T-cell (primary cell): ENCODE data around the gene CASP5. TPM values are rescaled to one million over a fixed set of nuclear protein-coding genes. Genes with fewer than 3 reads are reported as not detected.
"Not testable (repeated sequence)": the region's sequence is repeated elsewhere in the genome, so short reads cannot be mapped to it uniquely, and the experiment has no call there.

Source experiments
- ATAC-seq, 4 experiments: fragments of 200-7000 bp in 3 of 4; fragments of 150-1000 bp in 1 of 4; cut with Tn5 transposase; replicated peaks in 1 of 4; 1 replicate in 3 of 4; 2 replicates in 1 of 4; pipeline ENCODE4 v1.10.0; 2021; ENCODE audit warnings: moderate library complexity in 3 of 4, mild to moderate bottlenecking in 2 of 4, moderate number of reproducible peaks in 1 of 4
- CTCF ChIA-PET, 2 donors: fragments of 300-600 bp; sonication (Branson Sonifier 250); formaldehyde crosslinking; loops; one replicate each; lab custom pipeline; 2022; ENCODE audit warnings: antibody characterized with exemption in 2 of 2; lab: Charles Lee
- POLR2A ChIA-PET, 2 donors: fragments of 300-600 bp; sonication (Branson Sonifier 250); formaldehyde crosslinking; loops; one replicate each; lab custom pipeline; 2022; ENCODE audit warnings: antibody characterized with exemption in 2 of 2; lab: Charles Lee
- DNase-seq, 35 experiments: peaks; one replicate each; pipeline versions ENCODE4 v3.0.0 to v3.0.0-alpha.2; 2013 to 2023
- H3K27ac ChIP-seq: one replicate; pipeline ENCODE4 v1.5.1; 2013; ENCODE audit warnings: low read length
- H3K27me3 ChIP-seq, 2 experiments: replicated peaks in 1 of 2; 1 replicate in 1 of 2; 2 replicates in 1 of 2; pipeline versions ENCODE4 v1.6.1 to v1.7.0; 2013; ENCODE audit warnings: low read length in 1 of 2, mixed read lengths in 1 of 2; ENCODE audit not compliant: control insufficient read depth in 2 of 2, insufficient read depth in 2 of 2; ENCODE audit errors: extremely low read depth in 1 of 2
- H3K36me3 ChIP-seq, 2 donors: 1 replicate in 1 of 2; 2 replicates in 1 of 2; pipeline versions ENCODE4 v1.6.1 to v1.7.0; 2013; ENCODE audit warnings: low read length in 1 of 2; ENCODE audit not compliant: control insufficient read depth in 2 of 2, insufficient read depth in 1 of 2; ENCODE audit errors: extremely low read depth in 1 of 2
- H3K4me1 ChIP-seq, 2 experiments: 1 replicate in 1 of 2; 2 replicates in 1 of 2; pipeline versions ENCODE4 v1.6.1 to v1.7.0; 2013; ENCODE audit warnings: low read length in 2 of 2, mixed read lengths in 1 of 2; ENCODE audit not compliant: insufficient read depth in 2 of 2, control insufficient read depth in 1 of 2; ENCODE audit errors: extremely low read depth in 1 of 2
- H3K4me3 ChIP-seq, 2 donors: 1 replicate in 1 of 2; 2 replicates in 1 of 2; pipeline versions ENCODE4 v1.5.1 to v1.7.0; 2013; ENCODE audit warnings: mild to moderate bottlenecking in 2 of 2, low read length in 1 of 2, moderate library complexity in 1 of 2; ENCODE audit not compliant: control insufficient read depth in 1 of 2; ENCODE audit errors: extremely low read depth in 1 of 2
- H3K9me3 ChIP-seq: 2 replicates; pipeline ENCODE4 v1.7.0; 2013
- H3K27ac Mint-ChIP-seq, 2 donors: one replicate each; pipeline ENCODE4 v1.8.0; 2020 to 2021; ENCODE audit warnings: mild to moderate bottlenecking in 2 of 2, mixed read lengths in 2 of 2
- H3K27me3 Mint-ChIP-seq, 2 donors: one replicate each; pipeline ENCODE4 v1.8.0; 2021 to 2022; ENCODE audit warnings: mixed read lengths in 2 of 2
- H3K36me3 Mint-ChIP-seq: one replicate; pipeline ENCODE4 v1.8.0; 2021; ENCODE audit warnings: mixed read lengths
- H3K4me1 Mint-ChIP-seq, 3 donors: one replicate each; pipeline ENCODE4 v1.8.0; 2020 to 2022; ENCODE audit warnings: mixed read lengths in 3 of 3, mild to moderate bottlenecking in 1 of 3
- H3K4me3 Mint-ChIP-seq, 3 donors: one replicate each; pipeline ENCODE4 v1.8.0; 2020 to 2022; ENCODE audit warnings: mild to moderate bottlenecking in 3 of 3, mixed read lengths in 3 of 3, moderate library complexity in 3 of 3
- H3K9me3 Mint-ChIP-seq, 3 donors: one replicate each; pipeline ENCODE4 v1.8.0; 2020 to 2022; ENCODE audit warnings: mixed read lengths in 3 of 3
- WGBS: methylation state at CpG from one replicate; pipeline ENCODE4 v1.1.5; 2013; ENCODE audit warnings: missing lambda C conversion rate; ENCODE audit not compliant: insufficient coverage; 5-methylcytosine and 5-hydroxymethylcytosine counted together
- total RNA-seq, 35 experiments: library from RNA in 6 of 35; stranded (reverse) in 6 of 35; fragments of 120-200 nt in 1 of 35; gene quantifications; one replicate each; pipeline versions ENCODE4 v1.2.1 to v1.2.4 and lab custom pipeline; 2013 to 2026

CASP5 gene
- total RNA-seq, 5 donors from 2014 or later (not counting 1 experiment from before 2014, with no cell fraction given) = 0.38 TPM; not detected in 4

DNA sequence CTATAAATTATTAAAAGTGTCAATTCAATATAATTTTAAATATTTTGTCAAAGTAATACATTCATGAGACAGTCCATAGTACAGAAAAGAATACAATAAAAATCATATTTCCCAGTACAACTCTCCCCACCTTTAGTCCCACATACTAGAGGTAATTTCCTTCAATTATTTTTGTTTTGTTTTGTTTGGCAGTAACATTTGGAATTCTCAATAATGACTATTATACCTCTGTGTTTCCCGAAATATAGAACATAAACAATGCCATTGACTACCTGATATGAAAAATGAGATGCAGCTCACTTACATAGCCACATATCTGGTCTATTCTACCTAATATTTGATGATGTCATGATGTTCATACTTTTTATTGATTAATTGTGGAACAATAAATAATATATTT is 30.2 kb downstream of the CASP5 start:
- H3K9me3 ChIP-seq = peaks cover 2% of the 10 kb centered on the region
- no peaks in the 10 kb centered on the region for H3K27me3 ChIP-seq
- Mint-ChIP-seq H3K4me3 (no peak overlapping the region), H3K9me3 (peaks cover 0 to 16% (median 3%) of the 10 kb centered on the region in 3 donors), H3K4me1 (peaks cover 8 to 13% (median 12%) of the 10 kb centered on the region in 3 donors), H3K27me3 (peaks cover 0 to 2% of the 10 kb centered on the region in 2 donors), H3K27ac (no peak overlapping the region), H3K36me3 (no peaks in the 10 kb centered on the region)
- ChIA-PET POLR2A (no interaction called here), CTCF (no interaction called here)
- no peak for ATAC-seq
- no peak overlapping the region for H3K4me3 ChIP-seq
- no peaks in the 10 kb centered on the region for H3K4me1 ChIP-seq
- DNase-seq = no peak
- WGBS = no CpG with 5 or more reads among the region's 1 CpG
- H3K36me3 ChIP-seq = no peaks in the 10 kb centered on the region
- H3K27ac ChIP-seq = no peak overlapping the region

DNA sequence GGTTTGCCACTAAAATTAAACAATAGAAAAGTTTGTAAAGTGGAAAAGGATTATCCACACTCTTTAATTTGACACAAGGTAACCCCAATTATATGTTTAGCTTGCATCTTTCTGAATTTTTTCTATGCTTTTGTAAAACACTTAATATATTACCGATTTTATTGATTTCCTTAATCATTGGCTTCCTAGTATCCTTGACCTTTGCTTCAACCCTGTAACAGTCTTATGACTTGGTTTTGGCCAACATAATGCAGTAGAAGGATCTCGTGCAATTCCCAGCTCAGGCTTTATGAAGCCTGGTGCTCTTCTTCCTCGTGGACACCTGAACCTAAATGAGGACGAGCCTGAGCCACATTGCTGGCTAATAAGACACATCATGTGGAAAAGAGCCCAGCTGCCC is 31.0 kb downstream of the CASP5 start:
- Mint-ChIP-seq H3K4me3 (no peak overlapping the region), H3K27me3 (peaks cover 0 to 2% of the 10 kb centered on the region in 2 donors), H3K4me1 (peaks cover 8 to 13% (median 12%) of the 10 kb centered on the region in 3 donors), H3K36me3 (peaks cover 5% of the 10 kb centered on the region), H3K9me3 (peaks cover 0 to 23% (median 7%) of the 10 kb centered on the region in 3 donors), H3K27ac (no peak overlapping the region)
- H3K4me1 ChIP-seq = no peaks in the 10 kb centered on the region
- H3K4me3 ChIP-seq = no peak overlapping the region
- H3K27me3 ChIP-seq = no peaks in the 10 kb centered on the region
- WGBS = 89% methylated on average over 4 of the region's 4 CpGs
- ChIA-PET CTCF (no interaction called here), POLR2A (no interaction called here)
- no peak for ATAC-seq
- no peaks in the 10 kb centered on the region for H3K36me3 ChIP-seq
- peaks cover 2% of the 10 kb centered on the region for H3K9me3 ChIP-seq
- DNase-seq = no peak
- no peak overlapping the region for H3K27ac ChIP-seq

DNA sequence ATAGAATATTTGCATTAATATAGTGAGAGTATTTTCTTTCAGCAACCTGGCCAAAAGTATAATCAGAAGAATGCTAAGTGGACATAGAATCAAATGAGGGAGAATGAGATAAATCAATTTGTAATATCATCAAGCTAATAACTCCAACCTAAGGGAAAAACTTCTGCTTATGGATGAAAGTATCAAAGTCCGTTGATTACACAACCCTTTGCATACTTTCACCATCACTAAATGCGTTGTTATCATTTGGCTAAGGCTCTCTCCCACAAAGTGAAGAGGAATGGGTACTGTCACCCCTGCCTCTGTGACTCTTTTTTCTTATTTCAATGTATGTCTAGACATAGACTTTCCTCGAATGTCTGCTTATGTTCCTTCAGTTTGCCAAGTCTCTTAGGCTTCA is 38.2 kb downstream of the CASP5 start:
- ChIA-PET CTCF (no interaction called here), POLR2A (interaction anchor here in 1 of 2 donors (0.6 kb wide), 1 partner anchor 48 kb away, joined by 3 read pairs; no protein-coding TSS in a partner anchor)
- H3K4me3 Mint-ChIP-seq = no peak overlapping the region
- no peak overlapping the region for H3K27ac ChIP-seq
- no peaks in the 10 kb centered on the region for H3K4me1 ChIP-seq
- no peaks in the 10 kb centered on the region for H3K27me3 ChIP-seq
- H3K4me3 ChIP-seq = no peak overlapping the region
- no CpG with 5 or more reads among the region's 3 CpGs for WGBS
- H3K27me3 Mint-ChIP-seq = peaks cover 0 to 2% of the 10 kb centered on the region in 2 donors
- no peak overlapping the region for H3K27ac Mint-ChIP-seq
- H3K36me3 Mint-ChIP-seq = peaks cover 5% of the 10 kb centered on the region
- H3K9me3 ChIP-seq = peaks cover 2% of the 10 kb centered on the region
- DNase-seq = no peak
- H3K36me3 ChIP-seq = no peaks in the 10 kb centered on the region
- no peak for ATAC-seq
- H3K4me1 Mint-ChIP-seq = no peaks in the 10 kb centered on the region
- H3K9me3 Mint-ChIP-seq = peaks cover 0 to 23% (median 9%) of the 10 kb centered on the region in 3 donors

DNA sequence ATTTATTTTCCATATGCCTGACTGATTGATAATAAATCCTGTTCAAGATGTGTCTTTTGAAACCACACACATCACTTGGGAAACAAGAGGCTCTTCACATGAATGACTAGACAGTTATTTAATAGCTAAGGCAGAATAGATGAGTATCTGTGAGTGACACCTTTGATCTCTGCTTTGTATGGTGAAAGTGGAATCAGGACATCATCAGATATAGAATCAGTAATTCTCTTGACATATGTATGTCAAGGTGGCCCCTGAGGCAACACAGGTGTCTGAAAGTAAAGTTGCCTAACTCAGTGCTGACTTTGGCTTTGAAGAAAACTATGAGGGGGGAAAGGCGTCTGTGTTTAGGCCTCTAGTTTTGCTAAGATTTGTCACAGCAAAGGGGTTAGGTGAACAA is 43.1 kb downstream of the CASP5 start:
- ChIA-PET CTCF (no interaction called here), POLR2A (no interaction called here)
- H3K27ac ChIP-seq = no peak overlapping the region
- H3K9me3 ChIP-seq = no peaks in the 10 kb centered on the region
- Mint-ChIP-seq H3K27me3 (no peaks in the 10 kb centered on the region), H3K4me1 (no peaks in the 10 kb centered on the region), H3K36me3 (no peaks in the 10 kb centered on the region), H3K27ac (no peak overlapping the region), H3K4me3 (no peak overlapping the region), H3K9me3 (peaks cover 0 to 3% (median 2%) of the 10 kb centered on the region in 3 donors)
- no peaks in the 10 kb centered on the region for H3K4me1 ChIP-seq
- 100% methylated on average over 1 of the region's 1 CpG for WGBS
- H3K4me3 ChIP-seq = no peak overlapping the region
- no peaks in the 10 kb centered on the region for H3K36me3 ChIP-seq
- ATAC-seq = no peak
- no peak for DNase-seq
- no peaks in the 10 kb centered on the region for H3K27me3 ChIP-seq

DNA sequence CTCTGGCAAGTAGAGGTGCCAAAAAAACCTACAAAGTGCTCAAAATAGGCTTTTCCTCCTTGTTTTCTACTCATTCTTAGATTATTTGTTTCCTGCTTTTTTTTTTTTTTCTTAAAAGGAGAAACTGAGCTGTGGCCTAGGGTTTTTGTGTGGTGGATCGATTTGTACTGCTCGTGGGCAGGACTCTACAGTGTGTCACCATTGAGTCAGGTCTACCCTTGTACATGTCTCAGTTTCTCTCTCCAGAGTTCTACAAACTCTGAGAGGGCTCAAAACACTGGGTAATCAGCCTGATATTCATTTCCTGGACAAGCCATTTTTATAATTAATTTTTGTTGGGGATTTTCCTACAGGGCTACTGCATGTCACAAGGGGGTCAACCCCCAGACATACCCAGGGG is 49.4 kb downstream of the CASP5 start:
- CTCF ChIA-PET = interaction anchor here in 1 of 2 donors (0.6 kb wide), 2 partner anchors 25 to 1189 kb away, joined by 4 to 6 read pairs; no protein-coding TSS in a partner anchor

DNA sequence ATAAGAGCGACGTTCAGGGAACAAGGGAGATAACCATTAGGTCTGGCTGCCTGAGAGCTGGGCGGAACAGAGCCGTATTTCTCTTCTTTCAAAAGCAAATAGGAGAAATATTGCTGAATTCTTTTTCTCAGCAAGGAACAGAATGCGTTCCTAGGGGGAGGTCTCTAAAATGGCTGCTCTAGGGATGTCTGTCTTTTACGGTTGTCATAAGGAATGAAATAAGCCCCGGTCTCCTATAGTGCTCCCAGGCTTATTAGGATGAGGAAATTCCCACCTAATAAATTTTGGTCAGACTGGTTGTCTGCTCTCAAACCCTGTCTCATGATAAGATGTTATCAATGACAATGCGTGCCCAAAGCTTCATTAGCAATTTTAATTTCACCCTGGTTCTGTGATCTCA is 50.0 kb downstream of the CASP5 start:
- H3K27ac ChIP-seq, ATAC-seq, H3K36me3 ChIP-seq, DNase-seq, H3K4me1 ChIP-seq, POLR2A ChIA-PET, H3K4me3 ChIP-seq, H3K36me3 Mint-ChIP-seq, H3K27ac Mint-ChIP-seq, CTCF ChIA-PET, H3K27me3 Mint-ChIP-seq, H3K4me3 Mint-ChIP-seq, H3K27me3 ChIP-seq, H3K9me3 ChIP-seq: not testable (repeated sequence)
- 100% methylated on average over 3 of the region's 8 CpGs for WGBS
- Mint-ChIP-seq H3K9me3 (peaks cover 9 to 28% (median 12%) of the 10 kb centered on the region in 3 donors), H3K4me1 (peaks cover 7 to 10% (median 10%) of the 10 kb centered on the region in 3 donors)

More for the DNA sequence above, 49.4 kb downstream of the CASP5 start:
- peaks cover 6% of the 10 kb centered on the region for H3K36me3 Mint-ChIP-seq
- DNase-seq (no peak), ATAC-seq (no peak)
- no peak overlapping the region for H3K4me3 Mint-ChIP-seq
- Histone ChIP-seq H3K27ac (no peak overlapping the region), H3K4me1 (peaks cover 2 to 8% of the 10 kb centered on the region in 2 experiments), H3K4me3 (no peak overlapping the region), H3K9me3 (no peaks in the 10 kb centered on the region), H3K36me3 (no peaks in the 10 kb centered on the region), H3K27me3 (no peaks in the 10 kb centered on the region)
- H3K9me3 Mint-ChIP-seq = peaks cover 9 to 28% (median 12%) of the 10 kb centered on the region in 3 donors
- no CpG with 5 or more reads among the region's 2 CpGs for WGBS
- POLR2A ChIA-PET = no interaction called here
- no peak overlapping the region for H3K27ac Mint-ChIP-seq
- peaks cover 3 to 7% (median 4%) of the 10 kb centered on the region in 3 donors for H3K4me1 Mint-ChIP-seq
- H3K27me3 Mint-ChIP-seq = no peaks in the 10 kb centered on the region

DNA sequence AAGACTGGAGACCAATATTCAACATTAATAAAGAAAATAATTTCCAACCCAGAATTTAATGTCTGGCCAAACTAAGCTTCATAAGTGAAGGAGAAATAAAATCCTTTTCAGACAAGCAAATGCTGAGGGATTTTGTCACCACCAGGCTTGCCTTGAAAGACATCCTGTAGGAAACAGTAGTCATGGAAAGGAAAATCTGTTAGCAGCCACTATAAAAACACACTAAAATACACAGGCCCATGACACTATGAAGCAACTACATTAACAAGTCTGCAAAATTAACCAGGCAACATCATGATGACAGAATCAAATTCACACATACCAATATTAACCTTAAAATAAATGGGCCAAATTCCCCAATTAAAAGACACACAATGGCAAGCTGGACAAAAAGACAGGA is 52.2 kb downstream of the CASP5 start:
- Histone ChIP-seq H3K4me3 (no peak overlapping the region), H3K36me3 (no peaks in the 10 kb centered on the region), H3K27ac (no peak overlapping the region), H3K9me3 (no peaks in the 10 kb centered on the region), H3K4me1 (peaks cover 15 to 21% of the 10 kb centered on the region in 2 experiments), H3K27me3 (no peaks in the 10 kb centered on the region)
- CTCF ChIA-PET = no interaction called here
- Mint-ChIP-seq H3K9me3 (peaks cover 9 to 28% (median 12%) of the 10 kb centered on the region in 3 donors), H3K4me1 (peaks cover 20 to 31% (median 28%) of the 10 kb centered on the region in 3 donors), H3K4me3 (no peak overlapping the region), H3K27me3 (no peaks in the 10 kb centered on the region), H3K27ac (no peak overlapping the region), H3K36me3 (peaks cover 11% of the 10 kb centered on the region)
- ATAC-seq (no peak), DNase-seq (no peak)
- POLR2A ChIA-PET = no interaction called here
